ENCODE data around the gene AUH.

DNA sequence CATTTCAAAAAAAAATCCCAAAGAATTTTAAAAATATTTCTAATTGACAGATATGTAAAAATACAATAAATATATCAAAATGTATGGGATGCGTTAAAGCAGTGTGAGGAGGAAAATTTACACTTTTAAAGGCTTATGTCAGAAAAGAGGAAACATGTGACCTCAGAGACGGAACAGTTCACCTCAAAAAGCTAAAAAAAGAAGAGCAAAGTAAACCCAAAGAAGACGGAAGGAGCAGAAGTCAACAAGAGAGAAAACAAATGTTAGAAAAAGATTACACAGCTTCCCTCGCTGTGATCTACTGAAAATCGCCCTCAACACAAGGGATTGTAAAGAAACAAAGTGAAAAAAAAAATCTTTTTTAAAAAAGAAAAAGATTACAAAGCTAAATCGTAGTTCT lies 186.9 kb downstream of the AUH start:
- TF ChIP-seq, protein P1, sequence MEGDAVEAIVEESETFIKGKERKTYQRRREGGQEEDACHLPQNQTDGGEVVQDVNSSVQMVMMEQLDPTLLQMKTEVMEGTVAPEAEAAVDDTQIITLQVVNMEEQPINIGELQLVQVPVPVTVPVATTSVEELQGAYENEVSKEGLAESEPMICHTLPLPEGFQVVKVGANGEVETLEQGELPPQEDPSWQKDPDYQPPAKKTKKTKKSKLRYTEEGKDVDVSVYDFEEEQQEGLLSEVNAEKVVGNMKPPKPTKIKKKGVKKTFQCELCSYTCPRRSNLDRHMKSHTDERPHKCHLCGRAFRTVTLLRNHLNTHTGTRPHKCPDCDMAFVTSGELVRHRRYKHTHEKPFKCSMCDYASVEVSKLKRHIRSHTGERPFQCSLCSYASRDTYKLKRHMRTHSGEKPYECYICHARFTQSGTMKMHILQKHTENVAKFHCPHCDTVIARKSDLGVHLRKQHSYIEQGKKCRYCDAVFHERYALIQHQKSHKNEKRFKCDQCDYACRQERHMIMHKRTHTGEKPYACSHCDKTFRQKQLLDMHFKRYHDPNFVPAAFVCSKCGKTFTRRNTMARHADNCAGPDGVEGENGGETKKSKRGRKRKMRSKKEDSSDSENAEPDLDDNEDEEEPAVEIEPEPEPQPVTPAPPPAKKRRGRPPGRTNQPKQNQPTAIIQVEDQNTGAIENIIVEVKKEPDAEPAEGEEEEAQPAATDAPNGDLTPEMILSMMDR (IDR thresholded peaks at IDR 0.05), result no peak
- TF ChIP-seq POLR2A (IDR thresholded peaks at IDR 0.05), result no peak

Measured in esophagus squamous epithelium (tissue), 4 donors.